ENCODE results near the gene ZNF433. TPM values are rescaled to one million over a fixed set of nuclear protein-coding genes. Genes with fewer than 3 reads are reported as not detected.

The ZNF433 gene
- total and polyA plus RNA-seq, 2 experiments from 2014 or later, result 8.2 to 9.5 TPM

- H3K4me3 ChIP-seq, result no peak overlapping the region
- H3K27me3 ChIP-seq, result no peaks in the 10 kb centered on the region
- no peak overlapping the region for H3K27ac ChIP-seq
- H3K4me1 ChIP-seq (ENCODE audit: low read depth), result no peaks in the 10 kb centered on the region
- H3K9me3 ChIP-seq (ENCODE audit: low read depth), result peaks cover 7% of the 10 kb centered on the region
- peak in 1 of 2 donors; percentile 41 for DNase-seq (ENCODE audit: low read depth in 1 of 2, low spot score in 1 of 2)
- H3K36me3 ChIP-seq, result no peaks in the 10 kb centered on the region
- peak; percentile 12 for TF ChIP-seq CTCF (IDR thresholded peaks at IDR 0.05; ENCODE audit: low read depth, low read length)
Observed at GRCh38 chr19:11984986-11985385, 50.5 kb downstream of the ZNF433 start.

GRCh38 chr19:11982526-11982925 lies 53.0 kb downstream of the ZNF433 start:
- peaks cover 7% of the 10 kb centered on the region for H3K9me3 ChIP-seq (ENCODE audit: low read depth)
- H3K27ac ChIP-seq, result no peak overlapping the region
- DNase-seq (ENCODE audit: low read depth in 1 of 2, low spot score in 1 of 2), result no peak
- no peak for TF ChIP-seq CTCF (IDR thresholded peaks at IDR 0.05; ENCODE audit: low read depth, low read length)
- no peaks in the 10 kb centered on the region for H3K27me3 ChIP-seq
- H3K4me3 ChIP-seq, result no peak overlapping the region
- no peaks in the 10 kb centered on the region for H3K36me3 ChIP-seq
- H3K4me1 ChIP-seq (ENCODE audit: low read depth), result no peaks in the 10 kb centered on the region

GRCh38 chr19:11979527-11979926 lies 56.0 kb downstream of the ZNF433 start:
- H3K4me3 ChIP-seq, result no peak overlapping the region
- peaks cover 7% of the 10 kb centered on the region for H3K9me3 ChIP-seq (ENCODE audit: low read depth)
- H3K27me3 ChIP-seq, result no peaks in the 10 kb centered on the region
- no peaks in the 10 kb centered on the region for H3K4me1 ChIP-seq (ENCODE audit: low read depth)
- DNase-seq (ENCODE audit: low read depth in 1 of 2, low spot score in 1 of 2), result no peak
- H3K27ac ChIP-seq, result no peak overlapping the region
- TF ChIP-seq CTCF (IDR thresholded peaks at IDR 0.05; ENCODE audit: low read depth, low read length), result no peak
- H3K36me3 ChIP-seq, result peaks cover 3% of the 10 kb centered on the region

- Histone ChIP-seq H3K36me3 (peaks cover 3% of the 10 kb centered on the region), H3K4me1 (ENCODE audit: low read depth) (no peaks in the 10 kb centered on the region), H3K9me3 (ENCODE audit: low read depth) (peaks cover 7% of the 10 kb centered on the region), H3K27ac (no peak overlapping the region), H3K27me3 (no peaks in the 10 kb centered on the region), H3K4me3 (no peak overlapping the region)
- TF ChIP-seq CTCF (IDR thresholded peaks at IDR 0.05; ENCODE audit: low read depth, low read length), result no peak
- no peak for DNase-seq (ENCODE audit: low read depth in 1 of 2, low spot score in 1 of 2)
Observed at GRCh38 chr19:11978492-11979100, 56.9 kb downstream of the ZNF433 start.

- no peak overlapping the region for H3K4me3 ChIP-seq
- DNase-seq (ENCODE audit: low read depth in 1 of 2, low spot score in 1 of 2), result no peak
- no peaks in the 10 kb centered on the region for H3K9me3 ChIP-seq (ENCODE audit: low read depth)
- H3K27ac ChIP-seq, result no peak overlapping the region
- H3K36me3 ChIP-seq, result peaks cover 3% of the 10 kb centered on the region
- no peaks in the 10 kb centered on the region for H3K27me3 ChIP-seq
- no peak for TF ChIP-seq CTCF (IDR thresholded peaks at IDR 0.05; ENCODE audit: low read depth, low read length)
- no peaks in the 10 kb centered on the region for H3K4me1 ChIP-seq (ENCODE audit: low read depth)
Observed at GRCh38 chr19:11973019-11973810, 62.3 kb downstream of the ZNF433 start.

Measured in cardiac muscle cell (in vitro differentiated cells and primary cell).